IgD-negative memory B cell (primary cell): ENCODE data around the gene RAB3B. TPM values are rescaled to one million over a fixed set of nuclear protein-coding genes. Genes with fewer than 3 reads are reported as not detected.
"Not testable (repeated sequence)": the region's sequence is repeated elsewhere in the genome, so short reads cannot be mapped to it uniquely, and the experiment has no call there.

Experiments
- H3K27ac Mint-ChIP-seq, 3 donors: one replicate each; pipeline ENCODE4 v1.8.0; 2020 to 2022; ENCODE audit warnings: mild to moderate bottlenecking in 3 of 3, mixed read lengths in 3 of 3, moderate library complexity in 1 of 3
- H3K27me3 Mint-ChIP-seq: one replicate; pipeline ENCODE4 v1.8.0; 2021; ENCODE audit warnings: mixed read lengths
- H3K36me3 Mint-ChIP-seq: one replicate; pipeline ENCODE4 v1.8.0; 2020; ENCODE audit warnings: mild to moderate bottlenecking, mixed read lengths
- H3K4me1 Mint-ChIP-seq, 3 donors: one replicate each; pipeline ENCODE4 v1.8.0; 2020 to 2022; ENCODE audit warnings: mixed read lengths in 3 of 3, mild to moderate bottlenecking in 1 of 3
- H3K4me3 Mint-ChIP-seq, 4 donors: one replicate each; pipeline ENCODE4 v1.8.0; 2020 to 2022; ENCODE audit warnings: mild to moderate bottlenecking in 4 of 4, mixed read lengths in 4 of 4, moderate library complexity in 3 of 4
- H3K9me3 Mint-ChIP-seq, 3 donors: one replicate each; pipeline ENCODE4 v1.8.0; 2020 to 2021; ENCODE audit warnings: mixed read lengths in 3 of 3, mild to moderate bottlenecking in 1 of 3
- polyA plus RNA-seq: library from polyadenylated mRNA; unstranded; fragments of 300-500 nt; fragmentation: Illumina TruSeq; gene quantifications from one replicate; pipeline ENCODE4 v1.2.3, GENCODE V29; 2021

The RAB3B gene
- polyA plus RNA-seq, 1 donor from 2014 or later, result not detected

DNA sequence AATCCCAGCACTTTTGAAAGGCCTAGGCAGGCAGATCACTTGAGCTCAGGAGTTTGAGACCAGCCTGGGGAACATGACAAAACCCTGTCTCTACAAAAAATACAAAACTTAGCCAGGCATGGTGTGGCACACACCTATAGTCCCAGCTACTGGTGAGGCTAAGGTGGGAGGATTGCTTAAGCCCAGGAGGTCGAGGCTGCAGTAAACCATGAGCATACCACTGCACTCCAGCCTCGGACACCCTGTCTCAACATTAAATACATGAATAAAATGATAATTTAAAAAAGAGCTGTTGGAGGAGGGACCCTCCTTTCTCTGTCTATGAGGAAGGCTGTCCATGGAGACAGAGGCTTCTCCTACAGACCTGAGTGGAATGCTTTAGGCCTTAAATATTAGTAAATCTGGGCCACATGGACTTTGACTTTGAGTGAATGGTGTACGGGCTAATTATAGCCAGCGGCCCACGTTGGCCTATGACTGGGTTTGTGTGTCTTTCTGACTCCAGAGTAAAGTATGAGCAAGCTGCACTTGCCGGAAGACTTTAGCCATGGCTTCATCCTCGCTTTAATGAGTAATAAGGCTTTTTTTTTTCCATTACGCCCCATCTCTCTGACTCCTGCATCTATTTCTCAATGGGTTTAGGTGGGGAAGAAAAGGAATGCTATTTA is 21.3 kb downstream of the RAB3B start:
- Mint-ChIP-seq H3K36me3 (peaks cover 2% of the 10 kb centered on the region), H3K27me3 (peaks cover 2% of the 10 kb centered on the region), H3K27ac (no peak overlapping the region), H3K4me3 (no peak overlapping the region), H3K9me3 (no peaks in the 10 kb centered on the region), H3K4me1 (peaks cover 0 to 2% (median 0%) of the 10 kb centered on the region in 3 donors)

DNA sequence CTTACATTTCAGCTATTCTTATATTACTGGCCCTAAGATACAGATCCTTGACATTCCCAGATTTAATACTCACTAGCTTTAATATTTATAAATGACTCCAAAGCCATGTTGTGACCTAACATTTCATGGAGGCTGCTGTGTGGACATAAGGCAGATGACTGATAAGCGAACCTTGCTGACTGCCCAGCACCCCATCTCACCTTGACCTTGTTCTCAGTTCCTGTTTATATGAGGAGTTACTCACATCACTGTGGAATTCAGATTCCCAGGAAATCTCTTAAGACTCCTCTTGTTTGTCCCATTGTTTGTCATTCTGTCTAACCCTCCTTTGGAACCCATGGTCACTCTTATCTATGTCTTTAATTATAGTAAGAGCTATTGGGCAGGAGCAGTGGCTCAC is 21.9 kb downstream of the RAB3B start:
- Mint-ChIP-seq H3K27ac (no peak overlapping the region), H3K9me3 (no peaks in the 10 kb centered on the region), H3K36me3 (peaks cover 2% of the 10 kb centered on the region), H3K4me3 (no peak overlapping the region), H3K27me3 (peaks cover 2% of the 10 kb centered on the region), H3K4me1 (no peaks in the 10 kb centered on the region)

DNA sequence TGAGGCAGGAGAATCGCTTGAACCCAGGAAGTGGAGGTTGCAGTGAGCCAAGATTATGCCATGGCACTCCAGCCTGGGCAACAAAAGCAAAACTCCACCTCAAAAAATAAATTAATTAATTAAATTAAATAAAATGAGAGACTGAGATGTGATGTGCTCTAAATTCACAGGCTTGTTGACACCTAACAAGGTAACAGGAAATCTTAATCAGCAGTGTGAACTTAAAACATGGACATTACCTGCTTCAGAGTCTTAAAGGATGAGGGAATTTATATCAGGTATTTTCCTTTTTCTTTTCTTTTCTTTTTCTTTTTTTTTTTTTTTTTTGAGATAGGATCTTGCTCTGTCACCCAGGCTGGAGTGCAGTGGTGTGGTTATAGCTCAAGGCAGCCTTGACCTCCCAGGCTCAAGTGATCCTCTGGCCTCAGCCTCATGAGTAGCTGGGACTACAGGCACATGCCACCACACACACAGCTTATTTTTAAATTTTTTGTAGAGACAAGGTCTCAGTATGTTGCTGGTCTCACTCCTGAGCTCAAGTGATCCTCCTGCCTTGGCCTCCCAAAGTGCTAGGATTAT is 23.2 kb downstream of the RAB3B start:
- H3K36me3 Mint-ChIP-seq, H3K4me3 Mint-ChIP-seq, H3K4me1 Mint-ChIP-seq, H3K27me3 Mint-ChIP-seq, H3K9me3 Mint-ChIP-seq, H3K27ac Mint-ChIP-seq: not testable (repeated sequence)

DNA sequence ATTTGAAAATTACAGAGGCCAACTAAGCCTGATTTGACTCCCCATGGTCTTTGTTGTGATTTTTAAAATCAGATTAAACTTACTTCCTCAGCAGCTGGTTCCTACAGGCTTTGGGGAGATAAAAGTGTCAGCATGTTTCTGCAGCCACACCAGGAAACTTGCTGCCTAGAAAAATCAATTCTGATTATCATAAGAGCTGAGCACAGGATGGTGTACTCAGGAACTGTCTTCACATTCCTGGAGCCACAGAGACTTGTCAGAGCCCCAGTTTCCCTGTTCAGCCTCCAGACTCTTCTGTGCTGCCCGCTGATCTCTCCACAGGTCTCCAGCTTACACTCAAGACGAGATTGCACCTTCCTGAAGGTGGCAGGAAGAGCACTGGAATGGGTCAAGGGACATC is 23.9 kb downstream of the RAB3B start:
- Mint-ChIP-seq H3K4me3 (no peak overlapping the region), H3K4me1 (no peaks in the 10 kb centered on the region), H3K27ac (no peak overlapping the region), H3K9me3 (no peaks in the 10 kb centered on the region), H3K27me3 (peaks cover 2% of the 10 kb centered on the region), H3K36me3 (peaks cover 2% of the 10 kb centered on the region)

DNA sequence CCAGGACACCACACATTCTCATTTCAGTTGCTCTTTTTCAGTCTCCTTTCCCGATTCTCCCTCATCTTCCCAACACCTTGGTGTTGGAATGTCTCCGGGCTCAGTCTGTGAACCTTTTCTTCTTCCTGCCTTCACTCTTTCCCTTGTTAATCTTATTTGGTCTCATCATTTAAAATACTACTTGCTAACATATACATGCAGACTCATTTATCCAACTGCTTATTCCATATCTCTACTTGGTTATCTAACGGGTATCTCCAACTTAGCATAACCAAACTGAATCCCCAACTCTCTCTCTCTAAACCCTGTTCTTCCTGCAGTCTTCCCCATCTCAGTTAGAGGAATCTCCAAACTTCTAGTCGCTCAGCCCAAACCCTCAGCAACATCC is 26.2 kb downstream of the RAB3B start:
- H3K27ac Mint-ChIP-seq, result no peak overlapping the region
- H3K9me3 Mint-ChIP-seq, result no peaks in the 10 kb centered on the region
- no peaks in the 10 kb centered on the region for H3K36me3 Mint-ChIP-seq
- H3K4me1 Mint-ChIP-seq, result peaks cover 0 to under 1% (median 0%) of the 10 kb centered on the region in 3 donors
- no peak overlapping the region for H3K4me3 Mint-ChIP-seq
- H3K27me3 Mint-ChIP-seq, result peaks cover 5% of the 10 kb centered on the region

DNA sequence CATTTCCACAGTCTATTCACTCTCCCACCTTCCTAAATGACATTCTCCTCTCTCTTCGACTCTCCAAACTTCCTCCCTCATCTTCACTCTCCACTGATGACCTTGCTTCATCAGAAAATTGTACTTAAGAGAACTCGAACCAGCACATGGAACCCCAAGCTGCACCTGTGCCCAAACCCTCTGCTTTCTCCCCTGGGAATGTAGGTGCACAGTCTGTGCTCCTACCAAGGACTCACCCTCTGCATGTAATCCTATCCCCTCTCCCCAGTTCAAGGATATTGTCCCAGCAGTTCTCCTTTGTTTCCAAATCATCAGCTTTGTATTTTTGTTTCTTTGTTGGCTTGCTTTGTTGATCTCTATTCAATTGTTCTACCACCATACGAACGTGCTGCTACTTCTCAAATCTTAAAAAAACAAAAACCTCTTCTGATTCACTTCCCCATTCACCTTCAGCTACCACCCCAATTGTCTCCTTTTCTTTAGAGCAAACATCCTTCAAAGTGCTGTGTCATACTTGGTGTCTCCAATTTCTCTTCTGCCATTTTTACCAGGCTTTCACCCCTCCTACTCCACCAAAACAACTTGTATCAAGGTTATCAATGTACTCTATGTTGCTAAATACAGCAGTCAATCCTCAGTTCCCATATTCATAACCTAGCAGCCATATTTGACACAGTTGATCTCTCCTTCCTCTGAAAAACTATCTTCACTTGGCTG is 26.8 kb downstream of the RAB3B start:
- Mint-ChIP-seq H3K27me3 (peaks cover 4% of the 10 kb centered on the region), H3K9me3 (no peaks in the 10 kb centered on the region), H3K27ac (no peak overlapping the region), H3K36me3 (no peaks in the 10 kb centered on the region), H3K4me1 (peaks cover 0 to 2% (median 0%) of the 10 kb centered on the region in 3 donors), H3K4me3 (no peak overlapping the region)

DNA sequence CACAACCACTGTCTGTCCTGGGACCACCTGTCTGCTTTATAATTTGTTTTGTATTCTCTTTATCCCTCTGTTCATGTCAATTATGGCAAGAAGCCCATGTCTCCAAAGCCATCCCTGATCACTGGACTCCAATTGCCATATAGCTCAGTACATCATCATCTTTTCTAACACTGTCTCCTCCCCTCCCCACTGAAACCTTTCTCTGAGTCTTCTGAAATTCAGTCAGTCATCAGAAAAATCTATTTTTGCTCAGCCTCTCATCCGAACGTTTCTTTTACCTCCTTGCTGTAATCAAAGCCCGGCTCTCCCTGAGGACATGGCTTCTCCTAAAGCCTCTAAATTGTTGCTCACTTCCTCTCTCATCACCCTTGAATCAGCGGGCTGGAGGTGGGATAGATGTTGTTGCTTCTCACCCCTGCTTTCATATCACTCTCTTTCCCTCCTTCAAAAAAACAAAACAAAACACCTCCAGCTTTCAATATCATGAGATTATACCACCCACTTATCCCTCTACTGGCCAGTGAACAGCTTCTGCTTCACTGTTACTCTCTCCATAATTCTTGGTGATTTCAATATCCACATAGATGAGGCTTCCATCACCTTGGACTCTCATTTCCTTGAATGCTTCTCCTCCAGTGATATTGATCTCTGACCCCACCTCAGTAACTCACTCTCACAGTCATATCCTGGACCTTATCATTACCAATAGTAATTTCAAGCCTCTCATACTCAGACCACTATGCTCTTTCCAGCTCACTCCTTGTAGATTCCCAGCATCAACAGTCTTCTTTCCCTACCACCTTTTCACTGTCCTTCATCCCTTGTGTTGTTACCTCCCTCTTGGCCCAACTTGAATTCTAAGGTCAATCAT is 27.8 kb downstream of the RAB3B start:
- Mint-ChIP-seq H3K36me3 (no peaks in the 10 kb centered on the region), H3K27ac (no peak overlapping the region), H3K27me3 (peaks cover 4% of the 10 kb centered on the region), H3K4me3 (no peak overlapping the region), H3K4me1 (peaks cover 0 to 2% (median 0%) of the 10 kb centered on the region in 3 donors), H3K9me3 (no peaks in the 10 kb centered on the region)

- H3K9me3 Mint-ChIP-seq, result no peaks in the 10 kb centered on the region
- H3K36me3 Mint-ChIP-seq, result no peaks in the 10 kb centered on the region
- no peak overlapping the region for H3K27ac Mint-ChIP-seq
- H3K4me3 Mint-ChIP-seq, result no peak overlapping the region
- peaks cover 0 to 2% (median 1%) of the 10 kb centered on the region in 3 donors for H3K4me1 Mint-ChIP-seq
- peaks cover 4% of the 10 kb centered on the region for H3K27me3 Mint-ChIP-seq
Measured at GRCh38 chr1:51961954-51962353, 28.5 kb downstream of the RAB3B start.

DNA sequence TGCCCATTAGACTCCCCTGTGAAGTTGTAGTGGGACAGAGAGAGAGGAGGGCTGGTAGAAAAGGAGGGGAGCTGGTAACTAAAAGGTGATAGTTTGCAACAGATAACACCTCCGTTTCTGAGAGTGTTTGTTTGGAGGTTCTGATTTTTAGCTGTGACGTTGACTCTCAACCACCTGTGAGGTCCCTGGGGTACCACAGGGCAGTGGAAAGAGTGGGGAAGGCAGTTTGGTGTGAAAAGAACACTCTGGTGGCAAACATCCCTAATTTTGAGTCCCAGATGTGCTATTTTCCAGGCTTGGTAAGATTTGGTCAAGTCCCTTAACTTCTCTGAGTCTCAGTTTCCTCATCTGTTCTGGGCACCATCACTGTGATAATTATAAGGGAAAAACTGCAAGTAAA is 29.3 kb downstream of the RAB3B start:
- H3K27me3 Mint-ChIP-seq, result peaks cover 4% of the 10 kb centered on the region
- no peaks in the 10 kb centered on the region for H3K9me3 Mint-ChIP-seq
- peaks cover 0 to 7% (median 5%) of the 10 kb centered on the region in 3 donors for H3K4me1 Mint-ChIP-seq
- peak overlapping the region in 1 of 4 donors; percentile 23 for H3K4me3 Mint-ChIP-seq
- no peaks in the 10 kb centered on the region for H3K36me3 Mint-ChIP-seq
- no peak overlapping the region for H3K27ac Mint-ChIP-seq

- no peaks in the 10 kb centered on the region for H3K36me3 Mint-ChIP-seq
- peaks cover 4% of the 10 kb centered on the region for H3K27me3 Mint-ChIP-seq
- H3K4me3 Mint-ChIP-seq, result no peak overlapping the region
- H3K9me3 Mint-ChIP-seq, result no peaks in the 10 kb centered on the region
- H3K4me1 Mint-ChIP-seq, result peaks cover 0 to 13% (median 10%) of the 10 kb centered on the region in 3 donors
- H3K27ac Mint-ChIP-seq, result no peak overlapping the region
Measured at GRCh38 chr1:51960262-51960661, 30.2 kb downstream of the RAB3B start.

GRCh38 chr1:51958824-51959223 is 31.7 kb downstream of the RAB3B start:
- Mint-ChIP-seq H3K36me3 (no peaks in the 10 kb centered on the region), H3K9me3 (no peaks in the 10 kb centered on the region), H3K27ac (no peak overlapping the region), H3K27me3 (peaks cover 4% of the 10 kb centered on the region), H3K4me1 (peaks cover 0 to 13% (median 10%) of the 10 kb centered on the region in 3 donors), H3K4me3 (no peak overlapping the region)

DNA sequence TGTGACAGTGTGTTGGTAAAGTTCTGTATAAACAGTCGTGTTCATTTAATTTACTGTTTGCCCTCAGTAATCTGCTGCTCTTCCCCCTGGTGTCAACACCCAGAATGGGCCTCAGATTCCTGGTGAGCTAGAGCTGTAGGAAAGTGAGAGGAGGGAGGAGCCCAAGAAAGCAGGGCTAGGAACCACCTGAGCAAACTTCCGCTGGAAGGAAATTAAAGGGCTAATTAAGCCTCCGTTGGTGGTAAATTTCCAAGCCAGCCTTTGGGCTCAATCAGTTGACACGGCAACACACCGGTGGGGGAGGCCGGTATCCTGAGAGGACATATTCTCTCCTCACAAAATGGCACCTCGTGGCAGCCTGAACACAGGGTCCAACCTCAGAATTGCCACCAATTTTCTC is 32.9 kb downstream of the RAB3B start:
- Mint-ChIP-seq H3K27me3 (peaks cover 6% of the 10 kb centered on the region), H3K4me1 (peaks cover 6 to 17% (median 17%) of the 10 kb centered on the region in 3 donors), H3K27ac (no peak overlapping the region), H3K36me3 (no peaks in the 10 kb centered on the region), H3K4me3 (peak overlapping the region in 1 of 4 donors; percentile 57), H3K9me3 (no peaks in the 10 kb centered on the region)

- Mint-ChIP-seq H3K27me3 (peaks cover 6% of the 10 kb centered on the region), H3K36me3 (no peaks in the 10 kb centered on the region), H3K4me3 (peak overlapping the region in 1 of 4 donors; percentile 39), H3K4me1 (peaks cover 8 to 20% (median 17%) of the 10 kb centered on the region in 3 donors), H3K9me3 (no peaks in the 10 kb centered on the region), H3K27ac (no peak overlapping the region)
Measured at GRCh38 chr1:51956528-51957509, 33.7 kb downstream of the RAB3B start.
